Duodenal mucosa (tissue), 2 donors: ENCODE results near the gene PCBP2.
A peak's percentile ranks its signal among the peaks of the same experiment; 100 is the strongest.

ENCODE experiments used
- H3K27ac ChIP-seq: one replicate; pipeline ENCODE4 v1.7.0; 2013; ENCODE audit warnings: low read depth, low read length
- H3K27me3 ChIP-seq, 2 donors: one replicate each; pipeline ENCODE4 v1.7.0; 2013; ENCODE audit warnings: low read length in 2 of 2, control low read depth in 1 of 2; ENCODE audit not compliant: insufficient read depth in 2 of 2, control insufficient read depth in 1 of 2
- H3K36me3 ChIP-seq, 2 donors: one replicate each; pipeline ENCODE4 v1.7.0; 2013; ENCODE audit warnings: low read length in 2 of 2, control low read depth in 1 of 2; ENCODE audit not compliant: insufficient read depth in 2 of 2, control insufficient read depth in 1 of 2
- H3K4me1 ChIP-seq, 2 donors: one replicate each; pipeline ENCODE4 v1.7.0; 2013; ENCODE audit warnings: low read length in 2 of 2, control low read depth in 1 of 2; ENCODE audit not compliant: insufficient read depth in 2 of 2, control insufficient read depth in 1 of 2
- H3K4me3 ChIP-seq, 2 donors: one replicate each; pipeline ENCODE4 v1.7.0; 2013; ENCODE audit warnings: low read length in 2 of 2, low read depth in 1 of 2
- H3K9ac ChIP-seq, 2 donors: one replicate each; pipeline ENCODE4 v1.7.0; 2013; ENCODE audit warnings: low read length in 2 of 2, low read depth in 1 of 2
- H3K9me3 ChIP-seq, 2 donors: one replicate each; pipeline ENCODE4 v1.7.0; 2013; ENCODE audit warnings: low read length in 2 of 2, control low read depth in 1 of 2; ENCODE audit not compliant: control insufficient read depth in 1 of 2

PCBP2 gene

DNA sequence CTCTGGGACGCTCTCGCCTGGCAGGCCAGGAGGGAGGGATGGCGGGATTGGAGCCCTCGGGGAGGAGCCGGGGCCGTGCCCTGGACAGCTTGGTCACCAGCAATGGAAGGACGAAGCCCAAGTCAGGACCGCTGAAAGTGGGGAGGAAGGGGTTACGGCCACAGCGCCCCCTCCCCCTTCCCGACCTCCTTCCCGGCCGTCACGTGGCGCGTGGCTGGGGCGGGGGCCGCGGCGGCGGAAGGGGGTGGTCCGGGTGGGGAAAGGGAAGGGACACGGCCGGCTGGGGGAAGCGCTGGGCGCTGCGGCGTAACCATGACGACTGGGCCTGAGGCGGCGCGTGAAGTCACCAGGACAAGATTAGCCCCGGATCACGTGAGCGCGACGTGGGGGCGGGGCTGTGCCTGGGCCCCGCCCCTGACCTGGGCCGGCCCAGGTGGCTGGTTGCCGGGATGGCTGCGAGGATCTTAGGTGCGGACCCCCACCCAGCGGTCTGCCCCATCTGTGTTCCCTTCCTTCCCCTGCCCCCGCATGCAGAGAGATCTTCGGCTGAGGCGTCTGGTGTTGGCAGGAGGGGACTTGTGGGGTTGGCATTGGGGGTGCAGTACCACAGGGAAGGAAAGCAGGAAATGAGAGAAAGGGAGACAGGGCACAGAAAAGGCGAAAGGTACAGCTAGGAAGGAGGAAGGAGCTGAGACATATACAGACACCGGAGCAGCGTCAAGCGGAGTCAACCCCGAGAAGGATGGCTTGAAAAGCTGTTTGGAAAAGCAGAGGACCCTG lies 41.1 kb downstream of the PCBP2 start:
- H3K4me1 ChIP-seq, result peaks cover 21 to 23% of the 10 kb centered on the region in 2 donors
- H3K9ac ChIP-seq, result peak overlapping the region; percentile 60 to 81
- no peaks in the 10 kb centered on the region for H3K27me3 ChIP-seq
- peak overlapping the region; percentile 81 for H3K27ac ChIP-seq
- H3K9me3 ChIP-seq, result no peaks in the 10 kb centered on the region
- peaks cover 0 to under 1% of the 10 kb centered on the region in 2 donors for H3K36me3 ChIP-seq
- H3K4me3 ChIP-seq, result peak overlapping the region; percentile 75 to 96

DNA sequence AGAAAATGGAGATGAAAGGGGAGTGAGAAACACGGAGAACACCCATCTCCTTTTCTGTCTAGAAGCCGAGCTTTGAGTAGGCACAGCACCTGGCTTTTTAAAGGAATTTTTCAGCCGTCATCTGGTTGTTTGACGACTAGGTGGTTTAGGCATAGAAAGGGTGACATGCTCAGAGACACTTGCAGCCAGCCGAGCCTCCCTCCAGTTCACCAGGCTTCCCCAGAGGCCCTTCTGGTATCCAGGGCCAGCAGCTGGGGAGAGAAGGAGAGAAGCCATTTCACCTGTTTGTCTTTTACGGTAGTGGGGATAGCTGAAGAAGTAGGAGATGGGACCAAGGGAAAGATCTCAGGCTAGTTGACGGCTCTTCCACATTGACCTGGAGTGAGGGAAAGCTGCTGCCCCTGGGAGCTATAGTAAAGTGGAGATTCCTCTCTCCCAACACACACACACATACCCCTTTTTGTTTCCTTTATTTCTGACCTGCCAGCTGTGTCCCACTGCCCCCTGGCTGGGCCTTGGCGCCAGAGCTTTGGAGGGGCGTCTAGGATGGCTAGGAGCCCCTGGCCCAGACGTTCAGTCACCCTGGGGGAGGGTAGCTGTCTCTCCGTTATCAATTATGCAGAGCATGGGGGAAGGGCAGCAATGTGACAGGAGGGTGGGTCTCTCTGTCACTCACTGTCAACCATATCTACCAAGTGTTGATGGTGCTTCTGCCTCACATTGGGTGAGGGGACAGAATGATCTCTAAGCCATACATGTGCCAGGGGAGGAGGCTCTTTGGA lies 41.9 kb downstream of the PCBP2 start:
- peaks cover 0 to 5% of the 10 kb centered on the region in 2 donors for H3K27me3 ChIP-seq
- H3K4me1 ChIP-seq, result peaks cover 27% of the 10 kb centered on the region in 2 donors
- H3K27ac ChIP-seq, result peak overlapping the region; percentile 81
- H3K9ac ChIP-seq, result peak overlapping the region; percentile 60 to 81
- no peaks in the 10 kb centered on the region for H3K36me3 ChIP-seq
- no peaks in the 10 kb centered on the region for H3K9me3 ChIP-seq
- peak overlapping the region; percentile 75 to 96 for H3K4me3 ChIP-seq

DNA sequence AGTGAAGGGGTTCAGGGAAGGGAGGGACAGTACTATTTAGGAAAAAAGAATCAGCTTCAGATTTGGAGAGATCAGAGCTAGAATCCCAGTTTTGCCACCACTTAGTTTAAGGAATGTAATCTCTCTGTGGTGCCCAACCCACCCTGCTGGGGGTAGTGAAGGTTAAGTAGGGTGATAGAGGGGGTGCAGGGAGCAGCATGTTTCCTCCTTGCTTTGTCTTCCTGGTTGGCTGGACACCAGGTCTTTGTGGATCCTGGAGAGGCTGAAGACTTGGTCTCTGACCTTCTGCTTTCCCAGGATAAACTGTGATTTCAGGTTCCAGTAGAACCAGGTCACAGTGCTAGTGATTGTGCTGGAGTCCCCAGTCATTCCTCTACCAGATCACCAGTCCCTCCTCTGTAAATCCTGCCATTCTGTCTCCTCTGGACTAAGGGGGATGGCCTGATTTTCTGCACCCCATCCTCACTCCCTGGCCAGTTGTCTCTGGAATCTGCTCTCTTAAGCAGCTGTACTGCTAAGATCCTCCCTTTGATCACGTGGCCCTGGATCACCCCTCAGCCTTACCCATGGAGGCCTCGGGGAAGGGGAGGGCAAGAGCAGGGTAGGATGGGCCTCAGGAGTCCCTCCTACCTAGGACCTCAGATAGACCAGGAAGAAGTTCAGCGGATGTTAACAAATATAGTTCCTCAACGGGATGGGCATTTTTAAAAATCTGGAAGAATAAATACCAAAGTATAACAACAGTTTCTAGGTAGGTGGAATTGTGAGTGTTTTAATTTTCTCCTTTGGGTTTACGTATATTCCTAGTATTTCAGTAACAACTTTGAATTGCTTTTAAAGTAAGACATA lies 44.2 kb downstream of the PCBP2 start:
- Histone ChIP-seq H3K4me3 (no peak overlapping the region), H3K27ac (peak overlapping the region; percentile 5), H3K4me1 (peaks cover 37 to 40% of the 10 kb centered on the region in 2 donors), H3K36me3 (no peaks in the 10 kb centered on the region), H3K9me3 (no peaks in the 10 kb centered on the region), H3K27me3 (peaks cover 0 to 5% of the 10 kb centered on the region in 2 donors), H3K9ac (peak overlapping the region in 1 of 2 donors; percentile 6)

DNA sequence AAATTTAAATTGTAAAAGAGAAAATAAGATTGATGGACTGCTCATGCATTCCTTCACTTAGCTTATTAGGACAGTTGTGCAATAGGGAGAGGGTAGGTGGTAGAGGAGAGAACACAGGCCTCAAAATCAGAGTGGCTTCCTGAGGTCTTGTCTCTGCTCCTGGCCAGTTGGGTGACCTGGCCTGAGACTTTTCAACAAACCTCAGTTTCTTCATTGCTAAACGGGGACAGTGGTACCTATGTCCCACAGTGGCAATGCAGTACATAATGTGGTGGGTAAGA lies 44.8 kb downstream of the PCBP2 start:
- Histone ChIP-seq H3K4me3 (no peak overlapping the region), H3K9ac (no peak overlapping the region), H3K27ac (no peak overlapping the region), H3K27me3 (peaks cover 0 to 5% of the 10 kb centered on the region in 2 donors), H3K9me3 (no peaks in the 10 kb centered on the region), H3K36me3 (no peaks in the 10 kb centered on the region), H3K4me1 (peaks cover 41 to 44% of the 10 kb centered on the region in 2 donors)

DNA sequence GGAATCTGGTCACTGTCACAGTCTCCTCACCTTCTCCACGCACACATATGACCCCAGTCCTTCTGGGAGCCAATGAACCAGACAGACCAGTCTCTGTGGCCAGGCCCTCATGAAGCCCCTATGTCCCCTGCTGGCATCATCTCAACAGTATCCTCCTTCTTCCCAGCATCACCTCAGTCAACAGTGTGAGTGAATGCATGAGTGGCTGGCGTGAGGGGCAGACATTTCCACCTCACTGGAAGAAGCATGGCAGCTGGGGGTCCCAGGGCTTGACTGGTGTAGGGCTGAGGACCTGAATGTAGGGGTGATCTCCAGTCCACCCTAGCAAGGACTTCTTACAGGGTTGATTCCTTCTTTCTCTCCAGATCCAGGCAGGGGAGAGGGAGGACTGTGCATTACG lies 45.6 kb downstream of the PCBP2 start:
- peaks cover 0 to 5% of the 10 kb centered on the region in 2 donors for H3K27me3 ChIP-seq
- no peak overlapping the region for H3K9ac ChIP-seq
- H3K36me3 ChIP-seq, result no peaks in the 10 kb centered on the region
- H3K9me3 ChIP-seq, result no peaks in the 10 kb centered on the region
- H3K4me1 ChIP-seq, result peaks cover 47 to 51% of the 10 kb centered on the region in 2 donors
- no peak overlapping the region for H3K27ac ChIP-seq
- no peak overlapping the region for H3K4me3 ChIP-seq

DNA sequence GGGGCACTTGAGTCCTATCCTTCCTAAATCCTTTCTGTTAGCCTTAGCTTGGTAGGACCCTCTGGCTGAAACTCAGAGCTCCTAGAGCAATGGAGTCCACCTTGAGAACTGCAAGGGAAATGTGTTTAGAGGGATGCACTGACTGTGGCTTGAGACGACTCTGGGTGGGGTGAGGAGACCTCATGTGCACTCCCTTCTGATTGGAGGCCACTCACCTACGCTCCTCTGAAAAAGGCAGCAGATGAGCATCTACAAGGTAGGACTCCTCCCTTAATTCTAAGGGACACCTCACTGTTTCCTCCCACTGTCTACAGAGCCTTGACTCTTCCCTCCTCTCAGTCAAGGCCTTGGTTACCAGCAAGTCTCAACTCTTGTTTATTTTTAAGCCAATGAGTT lies 46.3 kb downstream of the PCBP2 start:
- no peak overlapping the region for H3K27ac ChIP-seq
- peaks cover 47 to 50% of the 10 kb centered on the region in 2 donors for H3K4me1 ChIP-seq
- peak overlapping the region in 1 of 2 donors; percentile 41 for H3K9ac ChIP-seq
- peak overlapping the region in 1 of 2 donors; percentile 52 for H3K4me3 ChIP-seq
- H3K9me3 ChIP-seq, result no peaks in the 10 kb centered on the region
- H3K36me3 ChIP-seq, result no peaks in the 10 kb centered on the region
- peaks cover 0 to 5% of the 10 kb centered on the region in 2 donors for H3K27me3 ChIP-seq

DNA sequence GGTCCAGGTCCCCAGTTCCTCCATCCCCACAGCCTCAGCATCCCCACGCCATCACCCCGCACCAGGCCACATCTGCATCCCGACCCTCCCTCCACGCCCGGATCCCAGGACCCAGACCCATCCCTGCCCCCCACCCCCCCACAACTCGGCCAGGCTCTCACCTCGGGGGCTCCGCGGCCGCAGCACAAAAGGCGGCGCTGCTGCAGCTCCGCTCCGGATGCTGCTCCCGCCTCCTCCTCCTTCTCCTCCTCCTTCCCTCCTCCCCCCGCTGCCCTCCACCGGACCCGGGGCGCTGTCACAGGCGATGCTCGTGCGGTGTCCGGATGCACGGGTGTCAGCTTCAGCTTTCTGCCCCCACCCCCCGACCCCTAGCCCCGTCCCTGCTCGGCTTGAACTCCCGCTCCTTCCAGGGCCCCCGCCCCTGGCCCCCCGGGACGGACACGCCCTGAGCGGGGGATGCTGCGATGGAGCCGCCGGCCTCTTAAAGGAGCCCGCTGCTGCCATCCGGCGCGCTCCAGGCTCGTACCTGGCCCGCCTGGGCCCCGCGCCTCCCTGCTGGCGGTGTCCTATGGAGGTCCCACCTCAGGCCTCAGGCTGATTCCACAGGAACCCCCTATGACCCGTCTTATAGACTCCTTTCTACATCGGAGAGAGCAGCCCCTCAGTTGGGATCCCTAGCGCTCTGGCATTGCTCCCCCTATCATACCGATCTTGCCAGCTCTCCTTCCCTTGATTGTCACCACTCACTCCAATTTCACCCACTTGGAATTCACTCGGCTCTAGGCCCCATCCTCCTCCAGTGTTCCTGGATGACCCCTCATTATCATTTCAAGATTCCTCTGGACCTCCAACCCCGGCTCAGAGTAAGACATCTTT lies 47.6 kb downstream of the PCBP2 start, which contains the start of gene MAP3K12:
TSS of gene MAP3K12 (minus strand) at position 193 of the 876 bp plus-strand sequence. CDS start 12,067 bp downstream, outside the sequence.
- Histone ChIP-seq H3K4me1 (peaks cover 38 to 40% of the 10 kb centered on the region in 2 donors), H3K9ac (peak within 1 kb of the TSS; percentile 87 to 95)

DNA sequence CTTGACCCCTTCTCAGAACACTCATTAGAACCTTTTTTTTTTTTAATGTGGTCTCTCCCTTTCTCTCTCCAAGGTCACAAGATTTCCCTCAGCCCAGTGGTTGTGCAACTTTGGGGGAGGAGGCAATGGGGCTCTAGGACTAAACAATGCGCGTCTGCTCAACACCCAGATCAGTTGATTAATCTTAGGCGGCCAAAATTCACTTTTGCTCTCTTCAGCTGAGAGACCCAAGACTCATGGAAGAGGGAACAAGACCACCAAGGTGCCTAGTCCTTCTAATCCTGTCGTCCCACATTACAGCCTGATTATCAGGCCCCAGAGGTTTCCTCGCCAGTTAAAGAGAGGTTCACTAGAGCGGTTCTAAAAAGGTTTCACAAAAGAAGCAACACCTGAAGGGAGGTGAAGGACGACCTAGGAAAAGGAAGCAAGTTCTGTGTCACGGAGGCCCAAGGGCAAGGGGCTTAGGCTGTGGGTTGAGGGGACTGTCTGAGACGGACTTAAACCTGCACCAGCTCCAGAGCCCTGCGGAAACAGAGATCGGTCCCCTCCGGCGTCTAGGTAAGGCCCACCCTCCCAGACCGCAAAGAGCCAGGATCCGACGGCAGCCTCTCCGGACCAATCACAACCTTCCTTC lies 48.4 kb downstream of the PCBP2 start:
- H3K27ac ChIP-seq, result peak overlapping the region; percentile 97
- H3K9ac ChIP-seq, result peak overlapping the region; percentile 87 to 95
- no peaks in the 10 kb centered on the region for H3K9me3 ChIP-seq
- peaks cover 38 to 40% of the 10 kb centered on the region in 2 donors for H3K4me1 ChIP-seq
- H3K27me3 ChIP-seq, result peaks cover 0 to 5% of the 10 kb centered on the region in 2 donors
- peak overlapping the region; percentile 73 to 90 for H3K4me3 ChIP-seq
- peaks cover under 1 to 16% of the 10 kb centered on the region in 2 donors for H3K36me3 ChIP-seq

More for the DNA sequence above, 47.6 kb downstream of the PCBP2 start, which contains the start of gene MAP3K12:
- Histone ChIP-seq H3K9me3 (no peaks in the 10 kb centered on the region), H3K27me3 (peaks cover 0 to 5% of the 10 kb centered on the region in 2 donors), H3K36me3 (peaks cover 0 to 8% of the 10 kb centered on the region in 2 donors), H3K27ac (peak within 1 kb of the TSS; percentile 97), H3K4me3 (peak within 1 kb of the TSS; percentile 73 to 90)
